Stomach (tissue), 9 donors: ENCODE results near the gene CDH23. TPM values are rescaled to one million over a fixed set of nuclear protein-coding genes. Genes with fewer than 3 reads are reported as not detected.

Experiments
- DNase-seq, 2 donors: peaks; one replicate each; pipeline versions ENCODE4 v3.0.0 to v3.0.0-alpha.2; 2013 to 2019
- H3K27ac ChIP-seq, 5 donors: fragments of 200-600 bp in 4 of 5; sonication (generic) in 4 of 5; one replicate each; pipeline ENCODE4 v1.5.1; 2013 to 2019; ENCODE audit warnings: mild to moderate bottlenecking in 1 of 5, moderate library complexity in 1 of 5
- H3K27me3 ChIP-seq, 3 donors: fragments of 200-600 bp; sonication (generic); one replicate each; pipeline ENCODE4 v1.5.1; 2017 to 2019; ENCODE audit warnings: mixed run types in 1 of 3
- H3K36me3 ChIP-seq, 4 donors: fragments of 200-600 bp; sonication (generic); 1 replicate in 3 of 4; 2 replicates in 1 of 4; pipeline ENCODE4 v1.5.1; 2016 to 2019
- H3K4me1 ChIP-seq, 4 donors: fragments of 200-600 bp; sonication (generic); one replicate each; pipeline ENCODE4 v1.5.1; 2016 to 2019
- H3K4me3 ChIP-seq, 4 donors: fragments of 200-600 bp; sonication (generic) in 3 of 4; one replicate each; pipeline ENCODE4 v1.5.1; 2016 to 2019; ENCODE audit warnings: mild to moderate bottlenecking in 1 of 4
- H3K9me3 ChIP-seq, 4 donors: fragments of 200-600 bp; sonication (generic); one replicate each; pipeline ENCODE4 v1.5.1; 2016 to 2019
- CTCF ChIP-seq, 7 experiments: fragments of 450-650 bp in 4 of 7; fragments of 200-600 bp in 3 of 7; sonication (generic) in 3 of 7; IDR thresholded peaks; one replicate each; pipeline ENCODE4 v1.5.1; 2016 to 2019; ENCODE audit warnings: antibody characterized with exemption in 7 of 7, control low read depth in 2 of 7, mild to moderate bottlenecking in 1 of 7
- EP300 ChIP-seq: sonication (generic); formaldehyde crosslinking; IDR thresholded peaks from one replicate; pipeline ENCODE4 v1.6.1; 2017; ENCODE audit warnings: antibody characterized with exemption
- POLR2A ChIP-seq, 4 donors: fragments of 450-650 bp; IDR thresholded peaks; one replicate each; pipeline ENCODE4 v1.6.1; 2016; ENCODE audit warnings: antibody characterized with exemption in 4 of 4, control low read depth in 2 of 4, mild to moderate bottlenecking in 1 of 4, moderate library complexity in 1 of 4
- POLR2AphosphoS5 ChIP-seq, 3 donors: sonication (generic); formaldehyde crosslinking; IDR thresholded peaks; one replicate each; pipeline ENCODE4 v1.6.1; 2016; ENCODE audit warnings: antibody characterized with exemption in 3 of 3
- WGBS, 5 donors: extraction: QIAGEN DNeasy Blood & Tissue Kit in 3 of 5; methylation state at CpG; one replicate each; pipeline versions ENCODE4 v1.1.5 to v1.1.7; 2013 to 2018; 5-methylcytosine and 5-hydroxymethylcytosine counted together
- intact Hi-C: fragments of 100-400 bp; cut with DNase I; formaldehyde crosslinking; loops from one replicate; pipeline ENCODE4 v1.15.1; 2023; ENCODE audit warnings: low total_unique reads
- polyA plus RNA-seq, 3 donors: library from polyadenylated mRNA; stranded (reverse); fragments of 200-250 nt; gene quantifications; one replicate each; pipeline ENCODE4 v1.2.3, GENCODE V29; 2013
- total RNA-seq, 5 donors: library from RNA; depleted of rRNA; stranded (reverse); fragments of >200 nt; gene quantifications; one replicate each; pipeline versions ENCODE4 v1.1.0 to v1.2.3, GENCODE V29; 2014 to 2016
- donor health status: healthy with polysubstance abuse.
- donor health status: Bipolar disorder and iron deficiency.
- donor health status: healthy.

The CDH23 gene
- total and polyA plus RNA-seq, 8 donors: 0.31 to 8.2 (median 2.2) TPM

GRCh38 chr10:71601273-71601672 lies 204.6 kb downstream of the CDH23 start:
- Histone ChIP-seq H3K27me3 (no peaks in the 10 kb centered on the region), H3K9me3 (no peaks in the 10 kb centered on the region), H3K27ac (no peak overlapping the region), H3K4me1 (peaks cover 12 to 34% (median 19%) of the 10 kb centered on the region in 4 donors), H3K36me3 (no peaks in the 10 kb centered on the region), H3K4me3 (no peak overlapping the region)
- intact Hi-C loops: no loop called here
- 74 to 83% (median 81%) methylated on average over 5 of the region's 5 CpGs for WGBS, 5 donors
- DNase-seq: no peak
- no peak for TF ChIP-seq POLR2AphosphoS5 (IDR thresholded peaks at IDR 0.05)
- no peak for TF ChIP-seq POLR2A (IDR thresholded peaks at IDR 0.05)
- TF ChIP-seq CTCF (IDR thresholded peaks at IDR 0.05): no peak
- no peak for TF ChIP-seq EP300

GRCh38 chr10:71603150-71603549 lies 206.4 kb downstream of the CDH23 start:
- Histone ChIP-seq H3K27ac (no peak overlapping the region), H3K27me3 (no peaks in the 10 kb centered on the region), H3K9me3 (no peaks in the 10 kb centered on the region), H3K4me3 (no peak overlapping the region), H3K4me1 (peaks cover 6 to 20% (median 10%) of the 10 kb centered on the region in 4 donors), H3K36me3 (no peaks in the 10 kb centered on the region)
- intact Hi-C loops: no loop called here
- TF ChIP-seq EP300: no peak
- no peak for TF ChIP-seq POLR2A (IDR thresholded peaks at IDR 0.05)
- TF ChIP-seq CTCF (IDR thresholded peaks at IDR 0.05): no peak
- TF ChIP-seq POLR2AphosphoS5 (IDR thresholded peaks at IDR 0.05): no peak
- 49 to 62% (median 52%) methylated on average over 7 of the region's 7 CpGs for WGBS, 5 donors
- no peak for DNase-seq

GRCh38 chr10:71603754-71604153 lies 207.0 kb downstream of the CDH23 start:
- intact Hi-C loops: no loop called here
- Histone ChIP-seq H3K4me3 (no peak overlapping the region), H3K4me1 (peaks cover 4 to 14% (median 5%) of the 10 kb centered on the region in 4 donors), H3K27me3 (no peaks in the 10 kb centered on the region), H3K36me3 (no peaks in the 10 kb centered on the region), H3K27ac (no peak overlapping the region), H3K9me3 (no peaks in the 10 kb centered on the region)
- 84 to 93% (median 89%) methylated on average over 4 of the region's 4 CpGs for WGBS, 5 donors
- DNase-seq: no peak
- no peak for TF ChIP-seq POLR2AphosphoS5 (IDR thresholded peaks at IDR 0.05)
- no peak for TF ChIP-seq EP300
- no peak for TF ChIP-seq POLR2A (IDR thresholded peaks at IDR 0.05)
- TF ChIP-seq CTCF (IDR thresholded peaks at IDR 0.05): no peak

GRCh38 chr10:71604324-71605018 lies 207.8 kb downstream of the CDH23 start:
- Histone ChIP-seq H3K36me3 (no peaks in the 10 kb centered on the region), H3K4me1 (peaks cover 0 to 9% (median 3%) of the 10 kb centered on the region in 4 donors), H3K27ac (no peak overlapping the region), H3K4me3 (no peak overlapping the region), H3K9me3 (no peaks in the 10 kb centered on the region), H3K27me3 (peaks cover 0 to 3% (median 0%) of the 10 kb centered on the region in 3 donors)
- 76 to 82% (median 79%) methylated on average over 8 of the region's 8 CpGs for whole genome bisulfite sequencing, 5 donors
- intact Hi-C loops: no loop called here
- peak; percentile 44 to 69 for DNase-seq
- TF ChIP-seq CTCF (IDR thresholded peaks at IDR 0.05): no peak
- no peak for TF ChIP-seq EP300
- TF ChIP-seq POLR2A (IDR thresholded peaks at IDR 0.05): no peak
